HEK293 (cell line): ENCODE measurements around the gene USP6NL.

Experiments
- CTCF ChIP-seq: fragments of 450-650 bp; formaldehyde crosslinking; IDR thresholded peaks from 2 replicates; pipeline ENCODE4 v1.5.1; 2016; ENCODE audit warnings: missing biosample characterization, missing genetic modification characterization
- IKZF3 ChIP-seq: fragments of 450-650 bp; IDR thresholded peaks from 2 replicates; pipeline ENCODE4 v1.5.0; 2018; ENCODE audit warnings: missing biosample characterization, mild to moderate bottlenecking, missing genetic modification characterization, moderate library complexity
- MEIS1 ChIP-seq: sonication (generic); formaldehyde crosslinking; IDR thresholded peaks from 2 replicates; pipeline ENCODE4 v1.8.1; 2022; ENCODE audit warnings: missing genetic modification reagents, mild to moderate bottlenecking, borderline replicate concordance
- REST ChIP-seq: fragments of 450-650 bp; formaldehyde crosslinking; IDR thresholded peaks from 2 replicates; pipeline ENCODE4 v1.5.1; 2016; ENCODE audit warnings: missing biosample characterization, missing genetic modification characterization
- ZFP41 ChIP-seq: fragments of 450-650 bp; formaldehyde crosslinking; IDR thresholded peaks from 2 replicates; pipeline ENCODE4 v1.5.1; 2016; ENCODE audit warnings: missing biosample characterization, missing genetic modification characterization, borderline replicate concordance
- ZIC2 ChIP-seq: fragments of 450-650 bp; formaldehyde crosslinking; IDR thresholded peaks from 2 replicates; pipeline ENCODE4 v1.5.1; 2016; ENCODE audit warnings: missing biosample characterization, missing genetic modification characterization
- ZNF639 ChIP-seq: fragments of 450-650 bp; formaldehyde crosslinking; IDR thresholded peaks from 2 replicates; pipeline ENCODE4 v1.5.1; 2016; ENCODE audit warnings: missing biosample characterization, missing genetic modification characterization
- TF ChIP-seq, protein P1 (sequence below): fragments of 450-650 bp; formaldehyde crosslinking; optimal IDR thresholded peaks from 2 replicates; pipeline ENCODE3; 2016; ENCODE audit warnings: missing biosample characterization, mild to moderate bottlenecking, missing genetic modification characterization
- TF ChIP-seq, protein P2 (sequence below): fragments of 450-650 bp; formaldehyde crosslinking; IDR thresholded peaks from 2 replicates; pipeline ENCODE4 v1.5.1; 2016; ENCODE audit warnings: missing biosample characterization, missing genetic modification characterization

- no peak for TF ChIP-seq CTCF (tag by site-specific recombination)
- TF ChIP-seq ZFP41 (tag by site-specific recombination), result no peak
- TF ChIP-seq, protein P1, sequence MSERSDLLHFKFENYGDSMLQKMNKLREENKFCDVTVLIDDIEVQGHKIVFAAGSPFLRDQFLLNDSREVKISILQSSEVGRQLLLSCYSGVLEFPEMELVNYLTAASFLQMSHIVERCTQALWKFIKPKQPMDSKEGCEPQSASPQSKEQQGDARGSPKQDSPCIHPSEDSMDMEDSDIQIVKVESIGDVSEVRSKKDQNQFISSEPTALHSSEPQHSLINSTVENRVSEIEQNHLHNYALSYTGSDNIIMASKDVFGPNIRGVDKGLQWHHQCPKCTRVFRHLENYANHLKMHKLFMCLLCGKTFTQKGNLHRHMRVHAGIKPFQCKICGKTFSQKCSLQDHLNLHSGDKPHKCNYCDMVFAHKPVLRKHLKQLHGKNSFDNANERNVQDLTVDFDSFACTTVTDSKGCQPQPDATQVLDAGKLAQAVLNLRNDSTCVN (tag by site-specific recombination), result no peak
- TF ChIP-seq MEIS1 (CRISPR knock-in tag), result no peak
- no peak for TF ChIP-seq ZNF639 (tag by site-specific recombination)
- TF ChIP-seq ZIC2 (tag by site-specific recombination), result no peak
- no peak for TF ChIP-seq IKZF3 (tag by site-specific recombination)
- TF ChIP-seq, protein P2, sequence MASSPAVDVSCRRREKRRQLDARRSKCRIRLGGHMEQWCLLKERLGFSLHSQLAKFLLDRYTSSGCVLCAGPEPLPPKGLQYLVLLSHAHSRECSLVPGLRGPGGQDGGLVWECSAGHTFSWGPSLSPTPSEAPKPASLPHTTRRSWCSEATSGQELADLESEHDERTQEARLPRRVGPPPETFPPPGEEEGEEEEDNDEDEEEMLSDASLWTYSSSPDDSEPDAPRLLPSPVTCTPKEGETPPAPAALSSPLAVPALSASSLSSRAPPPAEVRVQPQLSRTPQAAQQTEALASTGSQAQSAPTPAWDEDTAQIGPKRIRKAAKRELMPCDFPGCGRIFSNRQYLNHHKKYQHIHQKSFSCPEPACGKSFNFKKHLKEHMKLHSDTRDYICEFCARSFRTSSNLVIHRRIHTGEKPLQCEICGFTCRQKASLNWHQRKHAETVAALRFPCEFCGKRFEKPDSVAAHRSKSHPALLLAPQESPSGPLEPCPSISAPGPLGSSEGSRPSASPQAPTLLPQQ (tag by site-specific recombination), result no peak
- TF ChIP-seq REST (tag by site-specific recombination), result no peak
These were observed 206.5 kb downstream of the USP6NL start for GRCh38 chr10:11404901-11405300.
